ENCODE data around the gene GTF2E1.

GRCh38 chr3:120756061-120756460 is 13.5 kb downstream of the GTF2E1 start:
- no peak for TF ChIP-seq SP1 (IDR thresholded peaks at IDR 0.05; ENCODE audit: low read depth)
- TF ChIP-seq CTCF (IDR thresholded peaks at IDR 0.05 in 2 of 3, conservative IDR thresholded peaks at IDR 0.05 in 1 of 3; ENCODE audit: borderline replicate concordance in 1 of 3, insufficient read depth in 1 of 3, low read depth in 2 of 3, low read length in 2 of 3) = no peak
- TF ChIP-seq POLR2A (IDR thresholded peaks at IDR 0.05; ENCODE audit: borderline replicate concordance, extremely low read depth, insufficient read depth, insufficient read length) = no peak
